H7 (cell line): ENCODE results near the gene KATNB1. TPM values are rescaled to one million over a fixed set of nuclear protein-coding genes. Genes with fewer than 3 reads are reported as not detected.
"Not testable (repeated sequence)": the region's sequence is repeated elsewhere in the genome, so short reads cannot be mapped to it uniquely, and the experiment has no call there.

Experiments
- DNase-seq: peaks from one replicate; pipeline ENCODE4 v3.0.0; 2012
- H3K27me3 ChIP-seq: 2 replicates; pipeline ENCODE4 v1.6.0; 2011; ENCODE audit warnings: mild to moderate bottlenecking, low read length; ENCODE audit not compliant: control insufficient read depth, insufficient read depth
- H3K36me3 ChIP-seq: replicated peaks from 2 replicates; pipeline ENCODE4 v1.5.1; 2011; ENCODE audit warnings: low read length; ENCODE audit not compliant: control insufficient read depth, insufficient read depth
- H3K4me3 ChIP-seq: 2 replicates; pipeline ENCODE4 v1.5.1; 2011; ENCODE audit warnings: low read depth, mild to moderate bottlenecking, control low read depth, low read length, moderate library complexity; ENCODE audit not compliant: insufficient read depth
- total RNA-seq: library from RNA; depleted of rRNA; stranded (reverse); fragments of >200 nt; shearing (Covaris generic); gene quantifications from 2 replicates; pipeline ENCODE4 v1.2.3, GENCODE V29; 2014

The KATNB1 gene
- total RNA-seq, 1 experiment from 2014 or later, result 80.6 TPM

DNA sequence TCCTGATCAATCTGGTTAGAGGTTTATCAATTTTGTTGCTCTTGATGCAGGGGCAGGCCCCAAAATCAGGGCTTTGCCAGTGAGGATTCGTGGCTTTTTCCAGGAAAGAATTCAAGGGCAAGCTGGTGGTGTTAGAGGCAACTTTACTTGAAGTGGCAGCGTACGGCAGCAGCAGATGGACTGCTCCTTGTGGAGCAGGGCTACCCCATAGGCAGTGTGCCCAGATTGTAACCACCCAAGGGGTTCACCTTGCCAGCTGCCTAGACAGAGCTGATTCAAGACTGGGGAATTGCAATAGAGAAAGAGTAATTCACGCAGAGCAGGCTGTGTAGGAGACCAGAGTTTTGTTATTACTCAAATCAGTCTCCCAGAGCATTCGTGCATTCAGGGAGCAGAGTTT is 24.2 kb upstream of the KATNB1 start:
- no peak for DNase-seq
- H3K36me3 ChIP-seq, result no peaks in the 10 kb centered on the region
- no peaks in the 10 kb centered on the region for H3K27me3 ChIP-seq

DNA sequence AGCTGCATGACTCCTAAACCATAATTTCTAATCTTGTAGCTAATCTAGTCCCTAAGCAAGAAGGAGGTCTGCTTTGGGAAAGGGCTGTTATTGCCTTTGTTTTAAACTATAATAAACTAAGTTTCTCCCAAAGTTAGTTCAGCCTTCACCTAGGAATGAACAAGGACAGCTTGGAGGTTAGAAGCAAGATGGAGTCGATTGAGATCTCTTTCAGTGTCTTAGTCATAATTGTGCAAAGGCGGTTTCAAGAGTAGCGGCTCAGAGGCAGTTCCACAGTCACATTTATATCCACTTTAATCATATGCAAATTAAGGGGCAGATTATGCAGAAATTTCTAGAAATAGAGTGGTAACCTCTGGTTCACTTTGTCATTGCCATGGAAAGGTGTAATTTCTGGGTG is 23.6 kb upstream of the KATNB1 start:
- no peak for DNase-seq
- H3K27me3 ChIP-seq, result no peaks in the 10 kb centered on the region
- H3K4me3 ChIP-seq, result no peak overlapping the region
- no peaks in the 10 kb centered on the region for H3K36me3 ChIP-seq

More for the DNA sequence above, 24.2 kb upstream of the KATNB1 start:
- H3K4me3 ChIP-seq, result no peak overlapping the region

DNA sequence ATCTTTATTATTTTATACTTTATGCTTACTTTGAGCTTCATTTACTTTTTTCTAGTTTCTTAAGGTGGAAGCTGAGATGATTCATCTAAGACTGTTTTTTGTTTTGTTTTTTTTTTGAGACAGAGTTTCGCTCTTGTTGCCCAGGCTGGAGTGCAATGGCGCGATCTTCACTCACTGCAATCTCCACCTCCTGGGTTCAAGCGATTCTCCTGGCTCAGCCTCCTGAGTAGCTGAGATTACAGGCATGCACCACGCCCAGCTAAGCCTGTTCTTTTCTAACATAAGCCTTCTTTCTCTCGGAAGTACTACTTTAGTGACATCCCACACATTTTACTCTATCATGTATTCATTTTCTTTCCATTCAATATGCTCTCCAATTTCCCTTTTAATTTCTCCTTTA is 23.0 kb upstream of the KATNB1 start:
- H3K4me3 ChIP-seq, DNase-seq, H3K27me3 ChIP-seq, H3K36me3 ChIP-seq: not testable (repeated sequence)

DNA sequence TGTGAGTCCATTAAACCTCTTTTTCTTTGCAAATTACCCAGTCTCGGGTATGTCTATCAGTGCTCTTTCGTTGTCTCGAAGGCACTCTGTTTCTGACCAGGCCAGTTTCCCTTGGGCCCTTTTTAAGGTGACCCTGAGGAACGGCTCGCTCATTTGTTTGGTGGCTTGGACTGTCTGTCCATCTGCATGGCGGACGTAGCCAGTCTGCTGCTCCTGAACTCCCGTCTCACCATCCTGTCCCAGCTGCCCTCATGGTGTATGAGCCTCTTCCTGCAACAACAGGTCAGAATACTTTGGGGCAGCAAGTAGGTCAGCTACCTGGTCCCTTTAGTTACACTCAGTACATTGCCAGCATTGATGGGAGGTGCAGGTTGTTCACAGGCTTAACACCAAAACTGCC is 22.0 kb upstream of the KATNB1 start:
- no peaks in the 10 kb centered on the region for H3K36me3 ChIP-seq
- no peaks in the 10 kb centered on the region for H3K27me3 ChIP-seq
- no peak overlapping the region for H3K4me3 ChIP-seq
- DNase-seq, result no peak

DNA sequence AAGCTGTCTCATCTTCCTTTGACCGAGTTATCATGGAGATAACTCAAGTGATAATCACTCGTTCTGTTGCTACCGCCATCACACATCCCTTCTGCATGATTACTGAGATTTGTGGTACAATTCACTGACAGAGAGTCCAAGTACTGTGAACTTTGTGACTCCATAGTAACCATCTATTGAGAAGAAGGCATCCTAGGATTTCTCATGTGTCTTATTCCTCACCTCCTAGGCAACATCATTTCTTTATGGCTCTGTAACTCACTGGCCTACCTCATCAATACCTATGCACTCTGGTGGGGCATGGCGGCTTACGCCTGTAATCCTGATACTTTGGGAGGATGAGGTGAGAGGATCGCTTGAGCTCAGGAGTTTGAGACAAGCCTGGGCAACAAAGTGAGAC is 21.5 kb upstream of the KATNB1 start:
- Histone ChIP-seq H3K27me3 (no peaks in the 10 kb centered on the region), H3K4me3 (no peak overlapping the region), H3K36me3 (no peaks in the 10 kb centered on the region)
- no peak for DNase-seq

DNA sequence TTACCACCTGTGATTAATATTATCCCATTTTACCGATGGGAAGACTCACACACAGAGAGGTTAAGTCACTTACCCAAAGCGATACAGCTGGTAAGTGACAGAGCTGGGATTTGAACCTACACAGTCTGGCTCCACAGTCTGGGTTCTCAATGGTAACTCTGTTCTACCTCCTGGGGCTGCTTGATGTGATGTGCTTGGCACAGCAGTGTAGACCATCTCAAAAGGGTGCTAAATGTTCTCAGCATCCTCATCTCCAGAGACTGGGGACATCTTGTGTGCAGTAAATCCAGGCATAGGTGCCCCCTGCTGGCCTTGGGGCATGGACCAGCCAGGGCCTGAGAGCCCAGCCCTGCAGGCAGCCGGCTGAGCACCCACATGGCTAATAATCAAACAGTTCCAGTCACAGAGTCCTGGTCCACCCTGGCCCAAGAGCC is 15.4 kb upstream of the KATNB1 start:
- Histone ChIP-seq H3K4me3 (no peak overlapping the region), H3K27me3 (no peaks in the 10 kb centered on the region), H3K36me3 (no peaks in the 10 kb centered on the region)
- DNase-seq, result peak; percentile 68

DNA sequence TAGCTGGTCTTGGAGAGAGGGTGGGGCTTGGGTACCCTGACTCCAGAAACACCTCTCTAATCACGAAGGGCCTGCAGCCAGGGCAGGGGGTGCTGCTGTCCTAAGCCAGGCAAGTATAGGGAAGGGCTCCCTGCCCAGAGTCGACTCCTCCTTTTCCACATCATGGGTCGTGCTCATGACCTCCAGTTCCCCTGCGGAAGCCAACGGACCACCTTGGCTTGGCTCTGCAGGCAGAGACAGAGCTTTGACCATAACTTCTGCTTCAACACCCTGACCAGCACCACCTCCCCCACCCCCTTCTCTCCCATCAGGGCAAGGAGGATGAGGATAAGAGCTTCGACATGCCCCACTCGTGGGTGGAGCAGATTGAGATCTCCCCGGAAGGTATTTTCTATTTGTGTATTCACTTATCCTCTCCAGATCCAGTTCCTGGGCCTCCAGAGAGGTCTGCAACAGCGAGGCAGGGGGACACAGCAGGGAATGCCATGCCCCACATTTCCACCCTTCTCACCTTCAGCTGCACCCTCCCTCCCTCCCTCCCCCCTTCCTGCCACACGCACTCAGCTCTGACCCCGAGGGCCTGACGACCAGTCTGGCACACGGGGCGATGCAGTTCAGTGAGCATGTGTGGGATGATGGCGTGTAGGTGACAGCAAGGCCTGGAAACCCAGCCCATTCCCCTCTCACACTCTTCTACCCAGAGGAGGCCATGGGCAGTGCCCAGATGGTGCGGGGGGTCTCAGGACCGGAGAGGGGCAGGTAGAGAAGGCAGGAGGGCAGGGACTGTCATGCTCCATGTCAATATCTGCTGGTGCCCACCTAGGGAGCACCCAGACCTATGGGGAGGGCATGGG is 14.0 kb upstream of the KATNB1 start:
- Histone ChIP-seq H3K4me3 (no peak overlapping the region), H3K27me3 (no peaks in the 10 kb centered on the region), H3K36me3 (no peaks in the 10 kb centered on the region)
- DNase-seq, result peak; percentile 29

DNA sequence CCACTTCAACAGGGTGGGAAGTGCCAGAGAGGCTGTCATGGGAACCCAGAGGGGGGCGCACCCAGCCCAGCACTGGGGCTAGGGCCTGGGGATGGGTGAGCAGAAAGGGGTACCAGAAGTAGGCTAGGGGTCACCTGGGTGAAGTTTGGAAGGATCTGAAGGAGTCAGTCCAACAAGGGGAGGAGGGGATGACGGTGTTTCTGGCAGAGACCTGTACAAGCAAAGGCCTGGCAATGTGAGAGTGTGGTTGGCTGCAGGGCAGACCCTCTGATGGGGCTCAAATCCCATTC is 13.4 kb upstream of the KATNB1 start:
- Histone ChIP-seq H3K4me3 (no peak overlapping the region), H3K36me3 (no peaks in the 10 kb centered on the region), H3K27me3 (no peaks in the 10 kb centered on the region)
- DNase-seq, result no peak

DNA sequence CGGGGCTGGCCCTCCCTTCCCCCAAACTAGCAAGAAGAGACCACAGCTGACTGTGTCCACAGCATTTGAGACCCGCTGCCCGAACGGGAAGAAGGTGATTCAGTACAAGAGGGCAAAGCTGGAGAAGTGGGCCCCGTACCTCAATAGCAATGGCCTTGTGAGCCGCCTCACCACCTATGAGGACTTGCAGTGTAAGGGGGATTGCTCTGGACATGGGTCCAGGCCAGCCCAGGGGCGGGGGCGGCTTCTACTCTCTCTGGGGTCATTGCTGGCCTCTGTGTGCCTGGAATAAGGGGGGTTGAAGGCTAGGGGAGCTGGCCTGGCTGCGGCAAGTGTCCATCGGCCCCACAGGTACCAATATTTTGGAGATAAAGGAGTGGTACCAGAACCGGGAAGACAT is 12.9 kb upstream of the KATNB1 start:
- Histone ChIP-seq H3K4me3 (no peak overlapping the region), H3K27me3 (no peaks in the 10 kb centered on the region), H3K36me3 (no peaks in the 10 kb centered on the region)
- peak; percentile 34 for DNase-seq

DNA sequence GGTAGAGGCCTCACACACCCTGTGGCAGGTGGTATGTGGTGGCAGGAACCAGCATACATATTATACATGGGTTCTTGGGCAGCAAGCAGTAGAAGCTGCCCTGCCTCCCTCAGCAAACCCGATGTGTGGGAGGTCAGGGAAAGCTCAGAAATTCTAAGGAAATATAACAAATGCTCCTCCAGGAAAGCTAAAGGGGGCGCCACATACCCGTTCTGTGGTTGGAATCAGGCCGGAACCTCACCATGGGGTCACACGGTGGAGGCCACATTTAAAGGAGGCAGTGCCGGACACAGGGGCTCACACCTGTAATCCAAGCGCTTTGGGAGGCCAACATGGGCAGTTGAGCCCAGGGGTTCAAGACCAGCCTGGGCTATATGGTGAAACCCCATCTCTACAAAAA is 12.4 kb upstream of the KATNB1 start:
- peak; percentile 83 for DNase-seq

DNA sequence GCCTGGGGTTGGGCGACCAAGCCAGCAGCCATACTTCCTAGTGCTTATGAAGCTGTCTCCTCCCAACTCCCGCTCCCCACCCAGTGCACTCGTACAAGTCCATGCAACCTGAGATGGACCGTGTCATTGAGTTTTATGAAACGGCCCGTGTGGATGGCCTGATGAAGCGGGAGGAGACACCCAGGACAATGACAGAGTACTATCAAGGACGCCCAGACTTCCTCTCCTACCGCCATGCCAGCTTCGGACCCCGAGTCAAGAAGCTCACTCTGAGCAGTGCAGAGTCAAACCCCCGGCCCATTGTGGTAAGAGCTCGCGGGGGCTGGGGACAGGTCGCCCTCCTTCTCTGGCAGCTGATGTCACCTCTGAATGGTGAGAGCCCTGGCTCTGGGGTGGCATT is 11.0 kb upstream of the KATNB1 start:
- H3K4me3 ChIP-seq, result no peak overlapping the region
- no peaks in the 10 kb centered on the region for H3K36me3 ChIP-seq
- peak; percentile 28 for DNase-seq
- H3K27me3 ChIP-seq, result no peaks in the 10 kb centered on the region

More for the DNA sequence above, 12.4 kb upstream of the KATNB1 start:
- Histone ChIP-seq H3K4me3 (no peak overlapping the region), H3K27me3 (no peaks in the 10 kb centered on the region), H3K36me3 (no peaks in the 10 kb centered on the region)

DNA sequence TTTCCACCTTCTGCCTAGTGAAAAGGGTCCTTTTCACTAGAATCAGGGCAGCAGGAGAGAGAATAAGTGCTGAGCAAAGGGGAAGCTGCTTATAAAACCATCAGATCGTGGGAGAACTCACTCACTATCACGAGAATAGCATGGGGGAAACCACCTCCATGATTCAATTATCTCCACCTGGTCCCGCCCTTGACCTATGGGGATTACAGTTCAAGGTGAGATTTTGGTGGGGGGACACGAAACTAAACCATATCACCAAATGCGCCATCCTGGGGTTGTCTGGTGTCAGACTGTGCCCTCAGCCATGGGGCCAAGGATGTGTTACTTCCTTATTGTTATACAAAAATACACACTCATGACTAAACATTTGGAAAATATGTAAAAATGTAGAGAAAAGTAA is 10.4 kb upstream of the KATNB1 start:
- H3K4me3 ChIP-seq, result no peak overlapping the region
- no peak for DNase-seq
- no peaks in the 10 kb centered on the region for H3K36me3 ChIP-seq
- H3K27me3 ChIP-seq, result no peaks in the 10 kb centered on the region

DNA sequence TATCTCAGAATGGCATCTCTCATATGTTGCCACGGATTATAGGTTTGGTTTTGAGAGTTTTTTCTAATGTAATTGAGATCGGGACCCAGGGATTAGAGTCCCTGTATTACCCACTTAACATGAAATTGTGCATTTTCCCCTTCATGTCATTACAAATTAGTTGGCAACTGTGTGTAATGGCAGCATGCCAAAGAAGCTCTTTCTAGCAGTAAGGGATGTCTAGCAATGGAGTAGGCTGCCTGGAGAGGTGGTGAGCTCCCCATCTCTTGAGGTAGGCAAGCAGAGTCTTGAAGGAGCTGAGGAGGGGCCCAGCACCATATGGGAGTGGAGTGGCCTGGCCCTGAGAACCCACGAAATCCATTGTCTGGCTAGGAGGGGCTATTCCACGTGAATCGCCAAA is 10.0 kb upstream of the KATNB1 start:
- no peak overlapping the region for H3K4me3 ChIP-seq
- DNase-seq, result no peak
- H3K27me3 ChIP-seq, result no peaks in the 10 kb centered on the region
- H3K36me3 ChIP-seq, result no peaks in the 10 kb centered on the region

DNA sequence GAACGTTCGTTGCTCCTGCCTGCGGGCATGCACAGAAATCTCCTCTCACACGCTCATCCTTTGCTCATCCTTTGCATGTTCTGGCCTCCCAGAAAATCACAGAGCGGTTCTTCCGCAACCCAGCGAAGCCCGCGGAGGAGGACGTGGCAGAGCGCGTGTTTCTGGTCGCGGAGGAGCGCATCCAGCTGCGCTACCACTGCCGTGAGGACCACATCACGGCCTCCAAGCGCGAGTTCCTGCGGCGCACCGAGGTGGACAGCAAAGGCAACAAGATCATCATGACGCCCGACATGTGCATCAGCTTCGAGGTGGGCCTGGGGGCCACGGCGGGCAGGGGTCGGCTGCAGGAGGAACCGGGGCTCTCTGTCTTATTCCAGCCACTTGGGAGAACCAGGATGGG is 9.6 kb upstream of the KATNB1 start:
- peak; percentile 40 for DNase-seq
- Histone ChIP-seq H3K36me3 (no peaks in the 10 kb centered on the region), H3K27me3 (no peaks in the 10 kb centered on the region), H3K4me3 (no peak overlapping the region)

DNA sequence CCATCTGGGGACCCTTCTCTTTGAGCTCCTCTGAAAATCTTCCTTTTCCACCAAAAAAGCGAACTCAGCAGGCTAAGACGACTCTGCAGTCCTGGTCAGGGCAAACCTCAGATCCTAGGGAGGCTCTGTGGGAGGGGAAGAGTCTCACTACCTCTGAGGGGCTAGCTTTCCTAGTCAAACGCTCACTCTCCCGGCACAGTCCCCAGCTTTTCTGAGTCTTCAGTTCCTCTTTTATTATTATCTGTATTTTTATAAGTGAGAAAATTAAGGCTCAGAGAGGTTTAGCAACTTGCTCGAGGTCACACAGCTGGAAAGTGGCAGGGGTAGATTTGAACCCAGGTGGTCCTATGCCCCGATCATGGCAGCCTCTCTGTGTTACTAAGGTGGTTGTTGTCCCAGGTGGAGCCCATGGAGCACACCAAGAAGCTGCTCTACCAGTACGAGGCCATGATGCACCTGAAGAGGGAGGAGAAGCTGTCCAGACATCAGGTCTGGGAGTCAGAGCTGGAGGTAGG is 9.1 kb upstream of the KATNB1 start:
- DNase-seq, result no peak
- H3K27me3 ChIP-seq, result no peaks in the 10 kb centered on the region
- no peaks in the 10 kb centered on the region for H3K36me3 ChIP-seq
- no peak overlapping the region for H3K4me3 ChIP-seq

DNA sequence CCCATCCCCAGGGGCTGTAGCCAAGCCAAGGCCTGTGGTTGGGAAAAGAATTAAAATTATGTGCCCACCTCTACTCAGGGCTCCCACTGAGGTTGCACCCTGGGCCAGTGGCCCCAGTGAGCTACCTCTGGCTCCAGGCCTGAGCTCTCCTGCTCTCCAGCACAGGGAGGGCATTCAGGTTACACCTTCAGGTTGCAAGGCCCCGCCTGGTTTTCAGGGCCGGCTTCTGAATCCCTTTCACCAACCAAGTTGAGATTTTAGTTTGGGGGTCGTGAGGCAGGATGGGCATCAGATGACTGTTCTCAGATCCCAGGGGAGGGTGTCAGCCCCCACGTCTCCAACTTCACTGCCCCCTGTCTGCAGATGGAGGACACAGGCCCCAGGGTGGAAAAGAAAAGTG is 8.0 kb upstream of the KATNB1 start:
- Histone ChIP-seq H3K36me3 (no peaks in the 10 kb centered on the region), H3K4me3 (no peak overlapping the region), H3K27me3 (no peaks in the 10 kb centered on the region)
- DNase-seq, result peak; percentile 42
